ENCODE data around the gene ARCN1.

- TF ChIP-seq POLR2A (IDR thresholded peaks at IDR 0.05) (no peak), EP300 (IDR thresholded peaks at IDR 0.05) (no peak), POLR2AphosphoS5 (IDR thresholded peaks at IDR 0.05) (no peak)
- TF ChIP-seq, protein P1, sequence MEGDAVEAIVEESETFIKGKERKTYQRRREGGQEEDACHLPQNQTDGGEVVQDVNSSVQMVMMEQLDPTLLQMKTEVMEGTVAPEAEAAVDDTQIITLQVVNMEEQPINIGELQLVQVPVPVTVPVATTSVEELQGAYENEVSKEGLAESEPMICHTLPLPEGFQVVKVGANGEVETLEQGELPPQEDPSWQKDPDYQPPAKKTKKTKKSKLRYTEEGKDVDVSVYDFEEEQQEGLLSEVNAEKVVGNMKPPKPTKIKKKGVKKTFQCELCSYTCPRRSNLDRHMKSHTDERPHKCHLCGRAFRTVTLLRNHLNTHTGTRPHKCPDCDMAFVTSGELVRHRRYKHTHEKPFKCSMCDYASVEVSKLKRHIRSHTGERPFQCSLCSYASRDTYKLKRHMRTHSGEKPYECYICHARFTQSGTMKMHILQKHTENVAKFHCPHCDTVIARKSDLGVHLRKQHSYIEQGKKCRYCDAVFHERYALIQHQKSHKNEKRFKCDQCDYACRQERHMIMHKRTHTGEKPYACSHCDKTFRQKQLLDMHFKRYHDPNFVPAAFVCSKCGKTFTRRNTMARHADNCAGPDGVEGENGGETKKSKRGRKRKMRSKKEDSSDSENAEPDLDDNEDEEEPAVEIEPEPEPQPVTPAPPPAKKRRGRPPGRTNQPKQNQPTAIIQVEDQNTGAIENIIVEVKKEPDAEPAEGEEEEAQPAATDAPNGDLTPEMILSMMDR (IDR thresholded peaks at IDR 0.05): no peak
These were observed 47.3 kb upstream of the ARCN1 start for GRCh38 chr11:118524757-118525470.

Measured in upper lobe of left lung (tissue), 4 donors.